ENCODE results near the gene LGALS9. TPM values are rescaled to one million over a fixed set of nuclear protein-coding genes. Genes with fewer than 3 reads are reported as not detected.
"Not testable (repeated sequence)": the region's sequence is repeated elsewhere in the genome, so short reads cannot be mapped to it uniquely, and the experiment has no call there.

Gene LGALS9
- total RNA-seq, 4 donors from 2014 or later = 14.4 to 31.8 (median 15.2) TPM; not detected in 1

DNA sequence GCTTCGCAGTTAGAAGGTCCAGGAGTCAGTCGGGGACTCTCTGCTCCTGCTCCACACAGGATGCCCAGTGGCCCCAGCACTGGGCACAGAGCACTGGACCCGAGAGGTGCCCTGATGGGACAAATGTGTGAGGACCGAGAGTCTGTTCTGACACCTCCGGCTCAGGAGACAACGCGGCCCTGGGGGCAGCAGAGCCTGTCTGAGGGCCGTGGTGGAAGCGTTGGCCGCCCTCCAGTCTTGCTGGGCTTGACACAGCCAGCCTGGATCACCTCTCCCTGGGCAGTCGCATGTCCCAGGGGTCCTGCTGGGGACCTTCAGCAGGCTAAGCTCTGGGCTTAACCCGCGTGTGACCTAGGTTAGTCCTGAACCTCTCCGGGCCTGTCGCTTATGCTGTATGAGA, 23.1 kb downstream of the LGALS9 start:
- Histone ChIP-seq H3K4me1 (no peaks in the 10 kb centered on the region), H3K36me3 (no peaks in the 10 kb centered on the region), H3K27me3 (no peaks in the 10 kb centered on the region), H3K9me3 (no peaks in the 10 kb centered on the region), H3K27ac (no peak overlapping the region), H3K4me3 (no peak overlapping the region)
- intact Hi-C loops (cut with DNase I; ENCODE audit: low total_unique reads) = no loop called here
- no peak for DNase-seq
- TF ChIP-seq, protein P1, sequence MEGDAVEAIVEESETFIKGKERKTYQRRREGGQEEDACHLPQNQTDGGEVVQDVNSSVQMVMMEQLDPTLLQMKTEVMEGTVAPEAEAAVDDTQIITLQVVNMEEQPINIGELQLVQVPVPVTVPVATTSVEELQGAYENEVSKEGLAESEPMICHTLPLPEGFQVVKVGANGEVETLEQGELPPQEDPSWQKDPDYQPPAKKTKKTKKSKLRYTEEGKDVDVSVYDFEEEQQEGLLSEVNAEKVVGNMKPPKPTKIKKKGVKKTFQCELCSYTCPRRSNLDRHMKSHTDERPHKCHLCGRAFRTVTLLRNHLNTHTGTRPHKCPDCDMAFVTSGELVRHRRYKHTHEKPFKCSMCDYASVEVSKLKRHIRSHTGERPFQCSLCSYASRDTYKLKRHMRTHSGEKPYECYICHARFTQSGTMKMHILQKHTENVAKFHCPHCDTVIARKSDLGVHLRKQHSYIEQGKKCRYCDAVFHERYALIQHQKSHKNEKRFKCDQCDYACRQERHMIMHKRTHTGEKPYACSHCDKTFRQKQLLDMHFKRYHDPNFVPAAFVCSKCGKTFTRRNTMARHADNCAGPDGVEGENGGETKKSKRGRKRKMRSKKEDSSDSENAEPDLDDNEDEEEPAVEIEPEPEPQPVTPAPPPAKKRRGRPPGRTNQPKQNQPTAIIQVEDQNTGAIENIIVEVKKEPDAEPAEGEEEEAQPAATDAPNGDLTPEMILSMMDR (IDR thresholded peaks at IDR 0.05) = no peak
- TF ChIP-seq POLR2A (IDR thresholded peaks at IDR 0.05) = no peak

DNA sequence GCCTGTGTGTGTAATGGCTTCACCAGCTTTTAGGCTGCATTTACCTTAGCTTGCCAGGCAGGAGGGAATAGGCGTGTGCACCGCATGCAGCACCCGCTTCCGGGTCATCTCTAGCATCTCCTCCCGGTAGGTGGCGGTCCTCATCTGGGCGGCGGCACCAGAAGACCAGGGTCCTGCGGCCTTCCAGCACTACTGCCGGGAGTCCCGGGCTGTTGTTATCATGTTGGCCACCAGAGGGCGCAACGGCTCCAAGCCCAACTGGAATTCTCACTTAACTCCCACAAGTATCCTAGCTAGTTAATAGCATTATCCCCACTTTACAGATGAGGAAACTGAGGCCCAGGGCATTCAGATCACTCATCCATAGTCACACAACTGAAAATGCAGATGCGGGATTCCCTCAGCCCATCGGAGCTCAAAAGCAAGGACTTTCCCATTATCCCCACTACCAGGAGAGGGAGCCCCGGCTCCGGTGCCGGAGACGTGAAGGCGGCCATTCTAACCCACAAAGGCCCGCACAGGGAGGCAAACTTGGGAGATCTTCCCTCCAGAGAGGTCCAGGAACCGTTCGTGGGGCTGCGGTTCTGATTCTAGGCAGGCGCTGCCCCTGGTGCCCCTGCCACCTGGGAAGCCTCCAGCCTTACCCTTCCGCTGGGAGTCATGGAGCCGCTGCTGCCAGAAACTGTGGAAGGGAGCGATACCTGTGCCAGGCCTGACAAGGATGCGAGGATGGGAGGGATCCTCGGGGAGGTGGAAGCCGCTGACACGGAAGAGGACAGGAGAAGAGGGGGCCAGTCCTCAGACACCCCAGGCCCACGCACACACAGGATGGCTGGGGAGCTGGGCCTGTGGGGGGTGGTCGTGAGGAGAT, 23.9 kb downstream of the LGALS9 start:
- Histone ChIP-seq H3K4me1 (no peaks in the 10 kb centered on the region), H3K27me3 (no peaks in the 10 kb centered on the region), H3K4me3 (no peak overlapping the region), H3K27ac (no peak overlapping the region), H3K9me3 (no peaks in the 10 kb centered on the region), H3K36me3 (no peaks in the 10 kb centered on the region)
- TF ChIP-seq, protein P1 (IDR thresholded peaks at IDR 0.05) = peak; percentile 65 to 81 (median 67)
- no peak for TF ChIP-seq POLR2A (IDR thresholded peaks at IDR 0.05)
- peak; percentile 61 to 71 for DNase-seq
- intact Hi-C loops (cut with DNase I; ENCODE audit: low total_unique reads) = no loop called here

DNA sequence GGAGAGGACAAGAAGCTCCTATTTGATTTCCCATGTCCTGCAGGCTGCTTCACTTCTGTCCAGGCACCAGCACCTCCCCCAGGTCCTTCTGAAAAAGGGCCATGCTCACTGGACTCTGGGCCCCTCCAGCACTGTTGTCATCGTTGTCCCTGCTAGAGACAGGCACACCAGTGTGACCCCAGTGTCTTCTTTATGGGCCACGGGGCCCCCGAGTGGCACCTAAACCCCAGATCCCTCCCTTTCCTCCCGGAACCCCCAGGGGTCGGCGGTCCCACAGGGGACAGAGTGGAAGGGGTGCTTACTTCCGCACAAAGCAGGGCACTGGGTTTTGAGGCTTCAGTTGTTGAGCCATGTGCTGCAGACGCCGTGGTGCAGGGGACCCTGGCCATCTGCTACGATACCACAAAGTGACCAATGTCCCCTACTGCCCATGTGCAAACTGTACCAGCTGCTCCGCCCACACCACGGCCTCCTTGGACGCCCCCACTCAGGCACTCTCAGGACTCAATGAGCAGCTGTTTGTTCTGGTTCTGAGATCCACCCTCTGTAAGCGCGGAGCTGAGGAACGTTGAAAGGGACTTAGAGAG, 24.6 kb downstream of the LGALS9 start:
- H3K9me3 ChIP-seq; intact Hi-C loops (cut with DNase I; ENCODE audit: low total_unique reads); DNase-seq: not testable (repeated sequence)

DNA sequence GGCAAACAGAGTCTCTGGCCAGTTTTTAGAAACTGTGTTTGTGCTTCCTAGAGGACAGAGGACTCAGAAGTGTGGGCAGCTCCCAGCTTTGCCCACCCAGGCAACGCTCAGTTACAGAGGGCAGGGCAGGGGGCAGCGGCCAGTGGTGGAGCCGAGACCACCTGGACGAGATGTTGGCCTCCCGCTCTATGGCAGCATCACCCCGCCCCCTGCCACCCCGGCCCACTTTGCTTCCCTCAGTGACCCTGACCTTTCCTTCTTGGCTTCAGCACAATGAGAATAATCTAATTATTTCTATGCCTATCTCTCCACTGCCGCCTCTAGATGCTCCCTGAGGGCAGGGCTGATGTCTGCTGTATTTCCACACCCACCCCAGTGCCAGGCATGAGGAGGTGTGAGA, 25.6 kb downstream of the LGALS9 start:
- intact Hi-C loops (cut with DNase I; ENCODE audit: low total_unique reads) = not testable (repeated sequence)

More for the DNA sequence above, 24.6 kb downstream of the LGALS9 start:
- H3K4me1 ChIP-seq, H3K36me3 ChIP-seq, H3K27me3 ChIP-seq, H3K27ac ChIP-seq, H3K4me3 ChIP-seq: not testable (repeated sequence)

DNA sequence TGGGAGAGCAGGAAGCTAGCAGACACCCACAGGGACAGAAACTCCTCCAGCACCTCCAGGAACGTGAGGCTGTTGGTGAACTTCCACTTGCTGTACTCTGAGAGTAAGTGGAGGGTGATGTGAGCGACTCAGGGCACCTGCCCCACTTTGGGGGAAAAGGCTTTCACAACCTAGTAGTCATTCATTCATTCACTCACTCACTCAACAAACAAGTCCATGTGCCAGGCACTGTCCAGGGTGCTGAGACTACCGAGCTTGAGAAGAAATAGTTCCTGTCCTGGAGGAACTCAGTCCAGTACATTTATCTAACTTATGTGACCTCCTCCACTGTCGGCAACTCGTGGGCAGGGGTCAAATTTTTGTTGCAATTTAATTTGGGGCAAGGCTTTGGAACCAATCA, 26.6 kb downstream of the LGALS9 start:
- DNase-seq = no peak

More for the DNA sequence above, 25.6 kb downstream of the LGALS9 start:
- H3K27me3 ChIP-seq, H3K36me3 ChIP-seq, H3K4me3 ChIP-seq, H3K4me1 ChIP-seq, H3K9me3 ChIP-seq, DNase-seq, H3K27ac ChIP-seq: not testable (repeated sequence)

DNA sequence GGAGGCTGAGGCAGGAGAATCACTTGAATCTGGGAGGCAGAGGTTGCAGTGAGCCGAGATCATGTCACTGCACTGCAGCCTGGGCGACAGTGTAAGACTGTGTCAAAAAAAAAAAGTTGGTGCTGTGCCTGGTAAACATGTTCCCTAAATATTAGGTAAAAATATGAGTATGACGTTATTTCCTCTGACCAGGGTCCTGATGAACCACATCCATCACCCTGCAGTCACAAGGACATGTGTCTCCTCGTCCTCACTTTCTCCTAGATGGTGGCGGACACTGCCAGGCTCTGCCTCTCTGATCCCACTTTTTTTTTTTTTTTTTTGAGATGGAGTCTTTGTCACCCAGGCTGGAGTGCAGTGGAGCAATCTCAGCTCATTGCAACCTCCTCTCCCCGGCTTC, 28.7 kb downstream of the LGALS9 start:
- Histone ChIP-seq H3K27me3 (no peaks in the 10 kb centered on the region), H3K27ac (no peak overlapping the region), H3K9me3 (no peaks in the 10 kb centered on the region), H3K4me1 (no peaks in the 10 kb centered on the region), H3K36me3 (no peaks in the 10 kb centered on the region), H3K4me3 (no peak overlapping the region)
- intact Hi-C loops (cut with DNase I; ENCODE audit: low total_unique reads) = no loop called here
- TF ChIP-seq, protein P1 (IDR thresholded peaks at IDR 0.05) = no peak
- TF ChIP-seq POLR2A (IDR thresholded peaks at IDR 0.05) = no peak
- DNase-seq = no peak

More for the DNA sequence above, 26.6 kb downstream of the LGALS9 start:
- H3K27me3 ChIP-seq = no peaks in the 10 kb centered on the region
- H3K4me1 ChIP-seq = no peaks in the 10 kb centered on the region
- H3K9me3 ChIP-seq = no peaks in the 10 kb centered on the region
- no peaks in the 10 kb centered on the region for H3K36me3 ChIP-seq
- intact Hi-C loops (cut with DNase I; ENCODE audit: low total_unique reads) = no loop called here
- TF ChIP-seq, protein P1 (IDR thresholded peaks at IDR 0.05) = no peak
- no peak for TF ChIP-seq POLR2A (IDR thresholded peaks at IDR 0.05)
- no peak overlapping the region for H3K27ac ChIP-seq
- no peak overlapping the region for H3K4me3 ChIP-seq
